ENCODE results near the gene RGR. TPM values are rescaled to one million over a fixed set of nuclear protein-coding genes. Genes with fewer than 3 reads are reported as not detected.
A peak's percentile ranks its signal among the peaks of the same experiment; 100 is the strongest.

Gene RGR
- total RNA-seq, 1 donor from 2014 or later: not detected

DNA sequence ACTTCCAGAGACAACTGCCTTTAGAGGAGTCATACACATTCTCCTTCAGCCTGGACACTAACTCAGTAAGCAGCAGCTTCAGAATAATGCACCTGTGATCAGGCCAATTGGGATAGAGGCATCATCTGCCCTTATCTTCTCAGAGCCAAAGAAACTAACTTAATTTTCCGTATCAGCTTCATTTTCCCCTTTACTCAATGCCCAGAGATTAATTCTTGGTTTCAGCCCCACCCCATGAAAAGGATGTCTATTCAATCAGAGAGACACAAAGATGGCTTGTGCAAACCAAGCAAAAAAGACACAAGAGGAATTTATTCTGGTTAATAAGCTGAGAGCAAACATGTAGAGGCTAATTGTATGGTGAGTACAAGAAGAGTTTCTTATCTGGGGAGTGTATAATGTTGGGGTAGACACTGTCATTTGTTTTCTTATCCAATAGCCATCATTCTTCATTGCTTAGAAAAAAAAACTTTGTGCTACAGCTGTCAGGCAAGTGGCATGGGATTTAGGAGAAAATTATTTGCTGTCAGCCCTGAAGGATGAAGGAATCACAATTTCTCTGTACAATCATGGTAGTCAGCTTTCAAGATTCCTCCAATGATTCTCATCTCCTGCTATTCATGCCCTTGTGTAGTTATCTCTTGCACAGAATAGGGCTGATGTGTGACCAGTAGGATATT is 44.8 kb downstream of the RGR start:
- peaks cover 2% of the 10 kb centered on the region for H3K27me3 ChIP-seq (ENCODE audit: control insufficient read depth, insufficient read depth, low read length)
- no peaks in the 10 kb centered on the region for H3K36me3 ChIP-seq (ENCODE audit: control insufficient read depth, insufficient read depth, low read length)
- no peak for DNase-seq (ENCODE audit: low read depth)
- no peak overlapping the region for H3K4me3 ChIP-seq (ENCODE audit: low read depth, low read length)
- FAIRE-seq: no peak
- TF ChIP-seq, protein P1, sequence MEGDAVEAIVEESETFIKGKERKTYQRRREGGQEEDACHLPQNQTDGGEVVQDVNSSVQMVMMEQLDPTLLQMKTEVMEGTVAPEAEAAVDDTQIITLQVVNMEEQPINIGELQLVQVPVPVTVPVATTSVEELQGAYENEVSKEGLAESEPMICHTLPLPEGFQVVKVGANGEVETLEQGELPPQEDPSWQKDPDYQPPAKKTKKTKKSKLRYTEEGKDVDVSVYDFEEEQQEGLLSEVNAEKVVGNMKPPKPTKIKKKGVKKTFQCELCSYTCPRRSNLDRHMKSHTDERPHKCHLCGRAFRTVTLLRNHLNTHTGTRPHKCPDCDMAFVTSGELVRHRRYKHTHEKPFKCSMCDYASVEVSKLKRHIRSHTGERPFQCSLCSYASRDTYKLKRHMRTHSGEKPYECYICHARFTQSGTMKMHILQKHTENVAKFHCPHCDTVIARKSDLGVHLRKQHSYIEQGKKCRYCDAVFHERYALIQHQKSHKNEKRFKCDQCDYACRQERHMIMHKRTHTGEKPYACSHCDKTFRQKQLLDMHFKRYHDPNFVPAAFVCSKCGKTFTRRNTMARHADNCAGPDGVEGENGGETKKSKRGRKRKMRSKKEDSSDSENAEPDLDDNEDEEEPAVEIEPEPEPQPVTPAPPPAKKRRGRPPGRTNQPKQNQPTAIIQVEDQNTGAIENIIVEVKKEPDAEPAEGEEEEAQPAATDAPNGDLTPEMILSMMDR (IDR thresholded peaks at IDR 0.05; ENCODE audit: insufficient read depth, low read length, severe bottlenecking): no peak

DNA sequence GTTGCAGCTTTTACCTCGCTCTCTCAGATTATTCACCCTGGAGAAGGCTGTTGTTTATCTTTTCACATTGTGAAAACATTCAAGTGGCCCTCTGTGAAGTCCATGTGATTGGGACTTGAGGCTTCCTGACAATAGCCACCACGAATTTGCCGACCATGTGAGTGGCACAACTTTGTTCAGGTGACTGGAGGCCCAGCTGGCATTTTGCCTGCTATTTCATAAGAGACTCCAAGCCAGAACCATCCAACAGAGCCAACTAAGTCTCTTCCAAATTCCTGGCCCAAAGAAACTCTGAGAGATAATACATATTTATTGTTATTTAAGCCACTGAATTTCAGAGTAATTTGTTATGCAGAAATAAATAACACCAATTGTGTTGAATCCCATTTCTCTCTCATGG is 45.4 kb downstream of the RGR start:
- TF ChIP-seq, protein P1 (IDR thresholded peaks at IDR 0.05; ENCODE audit: insufficient read depth, low read length, severe bottlenecking): no peak
- Histone ChIP-seq H3K4me3 (ENCODE audit: low read depth, low read length) (no peak overlapping the region), H3K27me3 (ENCODE audit: control insufficient read depth, insufficient read depth, low read length) (peaks cover 2% of the 10 kb centered on the region), H3K36me3 (ENCODE audit: control insufficient read depth, insufficient read depth, low read length) (no peaks in the 10 kb centered on the region)
- DNase-seq (ENCODE audit: low read depth) (no peak), FAIRE-seq (no peak)

DNA sequence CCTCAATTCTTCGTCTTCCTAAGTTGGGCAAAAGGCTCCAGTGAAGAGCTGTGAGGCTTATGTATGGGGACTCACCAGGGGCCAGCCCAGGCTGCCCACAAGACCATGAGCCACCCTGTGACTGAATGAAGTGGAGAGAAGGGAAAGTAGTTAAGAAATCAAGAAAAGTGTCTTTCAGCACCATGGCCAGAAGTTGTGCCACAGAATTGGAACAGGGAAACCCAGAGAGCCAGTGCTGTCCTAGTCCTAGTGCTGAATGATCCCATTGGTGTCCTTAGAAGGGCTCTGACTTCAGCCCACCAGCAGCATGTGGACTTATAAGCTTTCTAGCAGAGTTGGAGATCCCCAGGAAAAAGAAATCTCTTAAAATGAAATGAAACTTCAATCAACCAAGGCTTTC is 46.5 kb downstream of the RGR start:
- no peak overlapping the region for H3K4me3 ChIP-seq (ENCODE audit: low read depth, low read length)
- DNase-seq (ENCODE audit: low read depth): peak; percentile 38
- TF ChIP-seq, protein P1 (IDR thresholded peaks at IDR 0.05; ENCODE audit: insufficient read depth, low read length, severe bottlenecking): no peak
- FAIRE-seq: no peak
- peaks cover 2% of the 10 kb centered on the region for H3K27me3 ChIP-seq (ENCODE audit: control insufficient read depth, insufficient read depth, low read length)
- no peaks in the 10 kb centered on the region for H3K36me3 ChIP-seq (ENCODE audit: control insufficient read depth, insufficient read depth, low read length)

DNA sequence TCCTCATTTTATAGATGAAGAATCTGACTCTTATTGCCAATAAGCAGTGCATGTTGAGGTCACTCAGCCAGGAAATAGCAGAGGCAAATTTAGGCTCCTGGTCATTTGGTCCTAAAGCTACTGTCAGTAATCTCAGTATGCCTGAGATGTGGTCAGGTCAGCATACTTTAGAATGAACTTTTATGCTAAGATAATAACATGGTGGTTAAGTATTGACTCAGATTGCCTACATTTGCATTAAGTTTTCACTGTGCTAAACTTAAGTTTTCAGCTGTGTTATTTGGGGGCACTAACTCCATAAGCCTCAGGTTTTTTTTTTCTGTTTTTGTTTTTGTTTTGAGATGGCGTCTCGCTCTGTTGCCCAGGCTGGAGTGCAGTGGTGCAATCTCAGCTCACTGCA is 47.6 kb downstream of the RGR start:
- H3K36me3 ChIP-seq (ENCODE audit: control insufficient read depth, insufficient read depth, low read length): no peaks in the 10 kb centered on the region
- H3K27me3 ChIP-seq (ENCODE audit: control insufficient read depth, insufficient read depth, low read length): peaks cover 2% of the 10 kb centered on the region
- no peak overlapping the region for H3K4me3 ChIP-seq (ENCODE audit: low read depth, low read length)
- DNase-seq (ENCODE audit: low read depth): no peak
- no peak for FAIRE-seq
- TF ChIP-seq, protein P1 (IDR thresholded peaks at IDR 0.05; ENCODE audit: insufficient read depth, low read length, severe bottlenecking): no peak

DNA sequence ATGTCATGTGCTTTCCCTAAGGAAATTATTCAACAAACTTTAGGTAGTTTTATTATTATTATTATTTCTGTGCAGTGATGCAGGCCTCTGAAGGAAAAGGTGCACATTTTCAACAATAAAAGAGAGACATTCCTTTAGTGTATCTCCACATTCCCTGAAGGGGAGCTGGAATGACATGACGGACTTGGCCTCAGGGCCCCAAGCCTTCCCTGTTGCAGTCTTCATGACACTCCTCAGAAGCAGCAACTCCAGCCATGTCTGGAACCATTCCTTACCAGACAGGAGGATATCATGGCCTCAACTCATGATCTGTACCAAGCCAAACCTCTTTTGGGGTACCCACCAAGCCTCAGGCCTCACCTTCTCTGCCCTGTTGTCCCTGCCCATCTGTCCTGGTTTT is 48.3 kb downstream of the RGR start:
- no peaks in the 10 kb centered on the region for H3K36me3 ChIP-seq (ENCODE audit: control insufficient read depth, insufficient read depth, low read length)
- DNase-seq (ENCODE audit: low read depth) (no peak), FAIRE-seq (peak; percentile 13)
- H3K4me3 ChIP-seq (ENCODE audit: low read depth, low read length): no peak overlapping the region
- H3K27me3 ChIP-seq (ENCODE audit: control insufficient read depth, insufficient read depth, low read length): peaks cover 2% of the 10 kb centered on the region
- TF ChIP-seq, protein P1 (IDR thresholded peaks at IDR 0.05; ENCODE audit: insufficient read depth, low read length, severe bottlenecking): no peak

DNA sequence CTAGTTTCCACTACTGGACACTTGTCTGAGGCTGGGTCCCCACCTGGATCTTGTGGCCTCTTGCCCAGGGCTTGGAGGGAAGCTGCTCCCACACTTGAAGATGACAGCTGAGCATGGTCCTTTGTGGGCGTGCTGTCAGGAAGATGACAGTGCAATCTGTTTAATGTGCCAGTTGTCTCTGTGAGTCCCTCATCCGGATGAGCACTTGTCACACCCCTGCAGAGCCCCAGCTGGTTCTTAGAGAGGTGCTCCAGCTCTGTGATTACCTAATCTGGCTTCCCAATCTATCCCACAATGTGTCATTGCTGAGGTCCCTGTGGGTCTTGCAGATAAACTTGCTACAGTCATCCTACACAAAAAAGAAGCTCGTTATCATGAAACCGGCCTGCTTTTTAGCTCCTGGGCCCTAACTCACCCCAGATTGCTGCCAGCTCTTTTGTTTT is 48.7 kb downstream of the RGR start:
- no peak for DNase-seq (ENCODE audit: low read depth)
- Histone ChIP-seq H3K27me3 (ENCODE audit: control insufficient read depth, insufficient read depth, low read length) (peaks cover 2% of the 10 kb centered on the region), H3K36me3 (ENCODE audit: control insufficient read depth, insufficient read depth, low read length) (no peaks in the 10 kb centered on the region), H3K4me3 (ENCODE audit: low read depth, low read length) (no peak overlapping the region)
- TF ChIP-seq, protein P1 (IDR thresholded peaks at IDR 0.05; ENCODE audit: insufficient read depth, low read length, severe bottlenecking): no peak
- no peak for FAIRE-seq

All from bronchial epithelial cell (primary cell).